HepG2 (cell line): ENCODE data around the gene CNTFR. TPM values are rescaled to one million over a fixed set of nuclear protein-coding genes. Genes with fewer than 3 reads are reported as not detected.

Experiments
- ATAC-seq: fragments of 200-7000 bp; cut with Tn5 transposase; 3 replicates; pipeline ENCODE4 v1.9.1; 2020; ENCODE audit warnings: mild to moderate bottlenecking, moderate library complexity
- BruUV-seq: library from RNA; stranded (reverse); fragments of 400-500 nt; replicated peaks from 2 replicates; lab custom pipeline; 2021; lab: Mats Ljungman, UMichigan
- CTCF ChIA-PET: fragments of 300-600 bp; formaldehyde crosslinking; extraction: SDS; loops from one replicate; lab custom pipeline; 2021; ENCODE audit warnings: low total read pairs, inconsistent platforms, low intra/inter-chr PET ratio; lab: Yijun Ruan, JAX
- POLR2A ChIA-PET: fragments of 350-600 bp; sonication (Branson Sonifier 250); formaldehyde crosslinking; loops from one replicate; lab custom pipeline; 2020; ENCODE audit warnings: antibody characterized with exemption, inconsistent platforms; lab: Yijun Ruan, JAX
- DNase-seq: peaks from one replicate; pipeline ENCODE4 v3.0.0-alpha.2; 2015; ENCODE audit warnings: low spot score
- FAIRE-seq: peaks from 3 replicates; lab custom pipeline; 2011; peaks lifted over from hg19 to GRCh38; lab: Jason Lieb, UNC
- H2AFZ ChIP-seq: one replicate; pipeline ENCODE4 v1.6.1; 2011; ENCODE audit warnings: low read length, inconsistent platforms
- H3K27ac ChIP-seq: fragments of 300-600 bp; 3 replicates; pipeline ENCODE4 v1.8.0; 2011; ENCODE audit warnings: mixed run types, mild to moderate bottlenecking, mixed read lengths, low read length, inconsistent platforms; ENCODE audit not compliant: insufficient read depth; ENCODE audit errors: extremely low read length
- H3K27me3 ChIP-seq, 2 experiments: fragments of 200-600 bp in 1 of 2; 2 replicates in 1 of 2; 3 replicates in 1 of 2; pipeline versions ENCODE4 v1.6.0 to v1.8.0; 2011; ENCODE audit warnings: low read length in 2 of 2, mild to moderate bottlenecking in 2 of 2, moderate library complexity in 2 of 2, inconsistent platforms in 1 of 2; ENCODE audit not compliant: insufficient read depth in 2 of 2, control insufficient read depth in 1 of 2
- H3K36me3 ChIP-seq, 2 experiments: fragments of 200-600 bp in 1 of 2; replicated peaks in 1 of 2; 2 replicates in 1 of 2; 3 replicates in 1 of 2; pipeline versions ENCODE4 v1.5.1 to v1.8.0; 2011; ENCODE audit warnings: low read length in 2 of 2, inconsistent platforms in 1 of 2; ENCODE audit not compliant: insufficient read depth in 2 of 2, control insufficient read depth in 1 of 2
- H3K4me1 ChIP-seq: 2 replicates; pipeline ENCODE4 v1.5.1; 2012; ENCODE audit warnings: low read length, inconsistent platforms; ENCODE audit not compliant: insufficient read depth
- H3K4me2 ChIP-seq: 2 replicates; pipeline ENCODE4 v1.6.0; 2011; ENCODE audit warnings: low read depth, low read length, inconsistent platforms
- H3K4me3 ChIP-seq, 3 experiments: fragments of 200-600 bp in 1 of 3; sonication (generic), shearing (Covaris generic) in 1 of 3; replicated peaks in 1 of 3; 2 replicates each; pipeline ENCODE4 v1.5.1; 2011 to 2016; ENCODE audit warnings: low read length in 3 of 3, inconsistent platforms in 2 of 3, low read depth in 2 of 3, mild to moderate bottlenecking in 2 of 3, control low read depth in 1 of 3, mixed read lengths in 1 of 3; ENCODE audit not compliant: insufficient read depth in 1 of 3
- H3K79me2 ChIP-seq: one replicate; pipeline ENCODE4 v1.6.1; 2011; ENCODE audit warnings: low read length, inconsistent platforms; ENCODE audit not compliant: insufficient read depth
- H3K9ac ChIP-seq: 2 replicates; pipeline ENCODE4 v1.6.0; 2011; ENCODE audit warnings: mild to moderate bottlenecking, low read depth, low read length, inconsistent platforms; ENCODE audit not compliant: insufficient read depth
- H3K9me3 ChIP-seq: 2 replicates; pipeline ENCODE4 v1.5.1; 2012; ENCODE audit warnings: mild to moderate bottlenecking, low read length
- H4K20me1 ChIP-seq: 2 replicates; pipeline ENCODE4 v1.6.0; 2011; ENCODE audit warnings: inconsistent platforms, mild to moderate bottlenecking, low read length, moderate library complexity; ENCODE audit not compliant: insufficient read depth
- ATF3 ChIP-seq: sonication (generic); formaldehyde crosslinking; IDR thresholded peaks from 2 replicates; pipeline ENCODE4 v1.4.0; 2020; ENCODE audit warnings: missing genetic modification reagents
- BCLAF1 ChIP-seq: fragments of 450-650 bp; IDR thresholded peaks from 2 replicates; pipeline ENCODE4 v1.6.1; 2017; ENCODE audit warnings: mild to moderate bottlenecking
- FOXO4 ChIP-seq: sonication (generic); formaldehyde crosslinking; conservative IDR thresholded peaks from 2 replicates; pipeline ENCODE4 v1.8.1; 2023; ENCODE audit warnings: missing genetic modification reagents
- IRX3 ChIP-seq: sonication (generic); formaldehyde crosslinking; IDR thresholded peaks from 2 replicates; pipeline ENCODE4 v1.8.1; 2023; ENCODE audit warnings: mild to moderate bottlenecking, low read depth, missing genetic modification reagents, borderline replicate concordance
- PATZ1 ChIP-seq: sonication (generic); formaldehyde crosslinking; IDR thresholded peaks from 2 replicates; pipeline ENCODE4 v1.4.0; 2020; ENCODE audit warnings: missing genetic modification reagents
- PITX1 ChIP-seq: sonication (generic); formaldehyde crosslinking; IDR thresholded peaks from 2 replicates; pipeline ENCODE4 v1.5.1; 2020; ENCODE audit warnings: mild to moderate bottlenecking, missing genetic modification reagents
- RFX5 ChIP-seq: IDR thresholded peaks from 2 replicates; pipeline ENCODE4 v1.6.1; 2011; ENCODE audit warnings: low read depth, low read length, improper control_type of control experiment
- SOX13 ChIP-seq, 3 experiments: fragments of 450-650 bp in 1 of 3; sonication (generic) in 1 of 3; formaldehyde crosslinking in 1 of 3; IDR thresholded peaks in 2 of 3; conservative IDR thresholded peaks in 1 of 3; 2 replicates each; pipeline versions ENCODE4 v1.5.0 to v1.6.1; 2016 to 2020; ENCODE audit warnings: antibody characterized with exemption in 1 of 3, mild to moderate bottlenecking in 1 of 3, missing compliant biosample characterization in 1 of 3, missing genetic modification reagents in 1 of 3, moderate library complexity in 1 of 3
- SOX6 ChIP-seq, 2 experiments: fragments of 450-650 bp in 1 of 2; sonication (generic) in 1 of 2; formaldehyde crosslinking in 1 of 2; IDR thresholded peaks; 2 replicates each; pipeline versions ENCODE4 v1.4.0 to v1.6.1; 2017 to 2020; ENCODE audit warnings: antibody characterized with exemption in 1 of 2, mild to moderate bottlenecking in 1 of 2, missing genetic modification reagents in 1 of 2
- YY1 ChIP-seq: IDR thresholded peaks from 2 replicates; pipeline ENCODE4 v1.6.1; 2011; ENCODE audit warnings: low read length, low read depth, moderate library complexity, mild to moderate bottlenecking; ENCODE audit not compliant: insufficient read depth, insufficient replicate concordance
- ZBTB26 ChIP-seq: IDR thresholded peaks from 2 replicates; pipeline ENCODE4 v1.6.1; 2016; ENCODE audit warnings: missing compliant biosample characterization, missing genetic modification reagents, borderline replicate concordance
- ZFYVE20 ChIP-seq: sonication (generic); formaldehyde crosslinking; IDR thresholded peaks from 2 replicates; pipeline ENCODE4 v1.8.0; 2023; ENCODE audit warnings: low read depth, mild to moderate bottlenecking, moderate library complexity, missing genetic modification reagents, borderline replicate concordance
- ZNF350 ChIP-seq: sonication (generic); formaldehyde crosslinking; IDR thresholded peaks from 2 replicates; pipeline ENCODE4 v1.4.0; 2020; ENCODE audit warnings: mild to moderate bottlenecking, low read depth, missing genetic modification reagents, borderline replicate concordance
- WGBS: methylation state at CpG from one replicate; pipeline ENCODE4 v1.1.6; 2017; ENCODE audit warnings: low lambda C conversion rate; 5-methylcytosine and 5-hydroxymethylcytosine counted together
- in situ Hi-C: cut with HindIII; loops from 2 replicates; pipeline ENCODE4 v1.10.0; 2017; ENCODE audit warnings: low pct_unique_long_range_greater_than_20kb; ENCODE audit not compliant: extremely low pct_ligation_motif_present
- intact Hi-C: fragments of 100-400 bp; cut with micrococcal nuclease; formaldehyde crosslinking; loops from one replicate; pipeline ENCODE4 v1.10.0; 2022; ENCODE audit not compliant: unreplicated experiment
- polyA plus RNA-seq, 8 experiments: library from polyadenylated mRNA; depleted of rRNA in 3 of 8; stranded (reverse) in 7 of 8; unstranded in 1 of 8; fragments of >200 nt; fragmentation: Illumina TruSeq in 4 of 8; extraction: Trizol in 4 of 8; gene quantifications; 2 replicates each; pipeline versions ENCODE4 v1.2.1 to v1.2.3, GENCODE V29; 2011 to 2016; ENCODE audit warnings: low read depth in 4 of 8, missing spikeins in 1 of 8, mixed read lengths in 1 of 8; ENCODE audit not compliant: insufficient read depth in 1 of 8
- total RNA-seq, 5 experiments: library from RNA; depleted of rRNA; stranded (reverse); fragments of >200 nt; fragmentation: Illumina TruSeq; extraction: Trizol; gene quantifications; 2 replicates each; pipeline ENCODE4 v1.2.3, GENCODE V29; 2016; ENCODE audit warnings: low read depth in 1 of 5

CNTFR gene
- total and polyA plus RNA-seq, 2 of the 13 experiments (the other 11 are each of a cell fraction or from before 2014, with no cell fraction given) = not detected

- in situ Hi-C loops = no loop called here
- Histone ChIP-seq H3K9me3 (no peaks in the 10 kb centered on the region), H3K79me2 (peaks cover 14% of the 10 kb centered on the region), H3K27ac (no peak overlapping the region), H2AFZ (no peak overlapping the region), H3K27me3 (no peaks in the 10 kb centered on the region; a peak in 1 of 5 replicates), H4K20me1 (no peaks in the 10 kb centered on the region), H3K4me3 (no peak overlapping the region), H3K4me2 (no peak overlapping the region), H3K4me1 (peaks cover 62% of the 10 kb centered on the region), H3K9ac (no peak overlapping the region), H3K36me3 (peaks cover 3 to 4% of the 10 kb centered on the region in 2 experiments; a peak in 3 of 5 replicates)
- ChIA-PET CTCF (interaction anchor here (0.5 to 4.5 kb wide), 8 partner anchors 13 to 901 kb away, joined by 3 to 54 read pairs (median 7); partner anchors contain the start of genes GALT and RPP25L), POLR2A (interaction anchor here (0.7 to 6.9 kb wide), 6 partner anchors 9 to 27 kb away, joined by 3 to 100 read pairs (median 4); partner anchors contain the start of genes DCTN3, GALT, IL11RA and RPP25L)
- FAIRE-seq (peak; percentile 93), ATAC-seq (peak; percentile 27), DNase-seq (peak; percentile 56)
- 44% methylated on average over 2 of the region's 3 CpGs for WGBS
- intact Hi-C loops = loop anchor here (1.0 kb wide), 1 partner anchor 22 kb away; the partner anchor contains the start of gene RPP25L
- BruUV-seq = no TSS peak
- TF ChIP-seq ZNF350 (CRISPR knock-in tag) (no peak), PATZ1 (peak; percentile 38; the same call in 1 of the 2 replicates), SOX13 (IDR thresholded peaks at IDR 0.05) (no peak), SOX13 (CRISPR knock-in tag; conservative IDR thresholded peaks at IDR 0.05 in 1 of 2, IDR thresholded peaks at IDR 0.05 in 1 of 2) (no peak), ATF3 (CRISPR knock-in tag) (no peak), SOX6 (IDR thresholded peaks at IDR 0.05) (no peak), SOX6 (CRISPR knock-in tag; IDR thresholded peaks at IDR 0.05) (no peak), BCLAF1 (no peak), PITX1 (CRISPR knock-in tag) (no peak), RFX5 (no peak), YY1 (no peak), IRX3 (CRISPR knock-in tag) (no peak), FOXO4 (no peak), ZBTB26 (no peak), ZFYVE20 (CRISPR knock-in tag) (no peak)
Observed at GRCh38 chr9:34633851-34634550, 44.5 kb upstream of the CNTFR start.
